Cardiac septum (tissue), 1 donor: ENCODE results near the gene MANBA. TPM values are rescaled to one million over a fixed set of nuclear protein-coding genes. Genes with fewer than 3 reads are reported as not detected.
"Not testable (repeated sequence)": the region's sequence is repeated elsewhere in the genome, so short reads cannot be mapped to it uniquely, and the experiment has no call there.

Experiments used
- DNase-seq: peaks from one replicate; pipeline ENCODE4 v3.0.0-alpha.2; 2020; ENCODE audit warnings: low spot score
- intact Hi-C: fragments of 100-400 bp; cut with DNase I; formaldehyde crosslinking; loops from one replicate; pipeline ENCODE4 v1.14.0; 2022
- total RNA-seq: library from RNA; stranded (reverse); fragmentation: NEBNext Ultra II Directional; extraction: Animal tissue kit (Norgen Biotek cat#: 25700); gene quantifications from one replicate; pipeline ENCODE4 v1.2.1, GENCODE V29; 2021
- donor health status: DM: no; HTN: no; CAD: no.

The MANBA gene
- total RNA-seq, 1 donor from 2014 or later = 29.8 TPM

DNA sequence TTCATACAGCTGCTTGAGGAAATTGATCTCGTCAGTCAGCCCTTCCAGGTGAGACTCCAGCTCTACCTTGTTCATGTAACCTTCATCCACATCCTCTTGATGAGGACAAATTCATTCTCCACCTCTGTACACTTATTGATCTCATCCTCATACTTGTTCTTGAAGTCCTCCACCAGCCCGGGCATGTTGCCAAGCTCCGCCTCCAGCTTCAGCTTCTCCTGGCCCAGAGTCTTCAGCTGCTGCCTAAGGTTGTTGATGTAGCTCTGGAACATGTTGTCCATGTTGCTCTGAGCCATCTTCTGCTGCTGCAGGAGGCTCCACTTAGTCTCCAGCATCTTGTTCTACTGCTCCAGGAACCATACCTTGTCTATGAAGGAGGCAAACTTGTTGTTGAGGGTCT, 31.3 kb downstream of the MANBA start:
- intact Hi-C loops, DNase-seq: not testable (repeated sequence)

DNA sequence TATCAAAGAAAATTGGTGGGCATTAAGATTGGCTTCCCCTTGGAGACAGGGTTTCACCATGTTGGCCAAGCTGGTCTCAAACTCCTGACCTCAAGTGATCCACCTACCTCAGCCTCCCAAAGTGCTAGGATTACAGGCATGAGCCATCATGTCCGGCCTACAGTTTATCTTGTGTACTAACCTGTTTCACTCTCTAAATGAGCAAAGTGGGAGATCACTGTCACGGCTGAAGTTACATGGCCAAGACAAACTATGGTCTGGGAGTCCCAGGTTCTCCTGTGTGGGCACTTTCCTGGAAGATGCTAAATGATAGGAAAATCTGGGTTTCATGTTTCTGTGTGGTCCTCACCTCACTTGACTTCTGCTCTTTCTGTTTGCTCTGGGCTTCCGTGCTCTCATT, 33.8 kb downstream of the MANBA start:
- DNase-seq = not testable (repeated sequence)

DNA sequence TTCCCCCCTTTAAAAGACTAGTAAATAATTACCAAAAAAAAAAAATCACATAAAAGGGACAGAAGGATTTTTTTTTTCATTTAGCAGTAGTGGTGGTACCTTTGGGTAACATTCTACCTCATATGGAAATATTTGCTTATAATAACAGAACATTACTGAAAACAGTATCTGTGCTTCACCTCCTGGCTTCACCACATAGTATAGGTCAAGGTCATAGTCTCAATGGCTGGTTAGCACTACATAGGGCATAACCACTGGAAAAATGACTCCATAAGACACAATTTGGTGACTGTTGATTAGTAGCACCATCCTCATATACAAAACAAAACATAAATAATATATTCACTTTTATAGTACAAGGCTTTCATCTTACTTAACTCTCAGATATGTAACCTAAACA, 34.7 kb downstream of the MANBA start:
- intact Hi-C loops = no loop called here
- DNase-seq = no peak

More for the DNA sequence above, 33.8 kb downstream of the MANBA start:
- intact Hi-C loops = not testable (repeated sequence)

DNA sequence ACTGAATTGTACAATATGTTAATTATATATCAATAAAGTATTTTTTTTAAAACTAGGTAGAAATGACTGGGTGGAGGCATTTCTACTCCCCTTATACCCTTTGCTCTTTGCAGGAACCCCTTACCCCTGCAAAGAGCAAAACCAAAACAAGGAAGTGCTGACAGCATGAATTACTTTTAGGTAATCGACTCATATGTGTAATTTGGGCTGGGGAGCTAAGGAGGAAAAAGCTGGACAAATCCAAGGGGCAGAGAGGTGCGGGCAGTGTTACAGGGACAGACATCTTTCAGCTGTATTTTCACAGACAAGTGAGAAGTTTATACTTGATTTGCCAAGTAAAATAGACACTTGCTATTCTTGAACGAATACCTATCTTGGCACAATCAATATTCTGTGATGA, 35.5 kb downstream of the MANBA start:
- DNase-seq = no peak
- intact Hi-C loops = no loop called here

DNA sequence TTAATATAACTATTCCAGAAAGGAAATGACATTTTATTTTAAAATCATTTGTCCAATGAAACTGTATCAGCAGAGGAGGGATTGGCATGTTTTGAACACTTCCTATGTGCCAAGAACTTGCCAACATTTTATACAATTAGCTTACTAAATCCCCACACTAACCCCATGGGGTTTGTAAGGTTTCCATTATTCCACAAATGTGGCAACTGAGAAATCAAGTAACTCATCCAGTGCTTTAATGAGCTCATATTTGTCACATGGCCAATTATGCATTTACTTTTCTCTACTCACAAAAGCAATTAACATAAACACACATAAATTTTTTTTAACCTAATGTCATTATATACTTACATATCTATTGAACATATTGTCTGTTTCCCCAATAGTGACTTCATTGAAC, 37.3 kb downstream of the MANBA start:
- DNase-seq = no peak
- intact Hi-C loops = no loop called here

DNA sequence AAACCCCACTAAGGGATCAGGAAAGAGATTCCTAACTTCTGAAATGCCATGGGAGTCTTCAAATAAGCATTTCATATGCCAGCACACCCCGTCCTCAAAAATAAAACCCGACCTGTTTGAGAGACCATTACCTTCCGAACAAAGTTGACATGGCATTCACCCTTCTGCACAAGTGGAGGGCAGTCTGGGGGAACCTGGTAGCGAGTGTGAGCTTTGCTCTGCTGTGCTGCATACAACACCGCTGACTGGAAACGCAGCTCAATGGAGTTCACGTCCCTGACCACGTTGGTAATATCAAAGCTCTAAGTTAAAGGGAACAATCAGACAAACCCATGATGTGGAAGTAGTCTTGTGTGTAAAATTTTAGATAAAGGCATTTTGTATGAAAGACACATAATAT, 38.0 kb downstream of the MANBA start:
- intact Hi-C loops = no loop called here
- no peak for DNase-seq

DNA sequence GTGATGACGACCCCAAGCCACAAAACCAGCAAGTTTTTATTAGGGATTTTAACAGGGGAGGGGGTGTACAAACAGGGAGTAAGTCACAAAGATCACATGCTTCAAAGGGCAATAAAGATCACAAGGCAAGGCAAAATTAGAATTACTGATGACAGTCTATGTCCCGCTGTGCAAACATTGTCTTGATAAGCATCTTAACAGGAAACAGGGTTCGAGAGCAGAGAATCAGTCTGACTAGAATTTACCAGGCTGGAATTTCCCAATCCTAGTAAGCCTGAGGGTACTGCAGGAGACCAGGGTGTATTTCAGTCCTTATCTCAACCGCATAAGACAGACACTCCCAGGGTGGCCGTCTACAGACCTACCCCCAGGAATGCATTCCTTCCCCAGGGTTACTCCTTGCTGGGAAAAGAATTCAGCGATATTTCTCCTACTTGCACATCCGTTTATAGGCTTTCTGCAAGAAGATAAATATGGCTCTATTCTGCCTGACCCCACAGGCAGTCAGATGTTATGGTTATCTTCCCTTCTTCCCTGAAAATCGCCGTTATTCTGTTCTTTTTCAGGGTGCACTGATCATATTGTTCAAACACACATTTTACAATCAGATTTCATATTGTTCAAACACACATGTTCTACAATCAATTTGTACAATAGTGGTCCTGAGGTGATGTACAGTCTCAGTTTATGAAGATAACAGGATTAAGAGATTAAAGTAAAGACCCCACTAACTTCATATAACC, 41.8 kb downstream of the MANBA start:
- DNase-seq, intact Hi-C loops: not testable (repeated sequence)

DNA sequence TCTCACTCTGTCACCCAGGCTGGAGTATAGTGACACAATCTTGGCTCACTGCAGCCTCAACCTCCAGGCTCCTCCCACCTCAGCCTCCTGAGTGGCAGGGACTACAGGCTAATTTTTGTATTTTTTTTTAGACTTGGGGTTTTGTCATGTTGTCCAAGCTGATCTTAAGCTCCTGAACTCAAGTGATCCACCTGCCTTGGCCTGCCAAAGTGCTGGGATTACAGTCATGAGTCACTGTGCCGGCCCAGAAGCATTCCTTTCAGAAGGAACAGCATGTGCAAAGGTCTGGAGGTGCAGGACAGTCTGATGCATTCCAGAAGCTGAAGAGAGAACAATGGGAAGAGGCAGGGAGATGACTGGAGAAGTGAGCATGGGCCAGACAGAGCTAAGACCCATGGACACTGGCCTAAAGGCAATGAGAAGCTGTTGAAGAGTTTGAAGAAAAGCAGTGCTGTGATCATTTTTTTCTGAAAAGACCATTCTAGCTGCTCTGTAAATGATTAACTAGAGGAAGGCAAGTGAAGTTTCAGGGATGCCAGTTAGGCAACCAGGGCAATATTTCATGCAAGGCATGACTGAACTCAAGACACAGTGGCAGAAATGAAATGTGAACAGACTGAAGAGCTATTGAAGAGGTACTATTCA, 43.2 kb downstream of the MANBA start:
- no peak for DNase-seq
- intact Hi-C loops = no loop called here

DNA sequence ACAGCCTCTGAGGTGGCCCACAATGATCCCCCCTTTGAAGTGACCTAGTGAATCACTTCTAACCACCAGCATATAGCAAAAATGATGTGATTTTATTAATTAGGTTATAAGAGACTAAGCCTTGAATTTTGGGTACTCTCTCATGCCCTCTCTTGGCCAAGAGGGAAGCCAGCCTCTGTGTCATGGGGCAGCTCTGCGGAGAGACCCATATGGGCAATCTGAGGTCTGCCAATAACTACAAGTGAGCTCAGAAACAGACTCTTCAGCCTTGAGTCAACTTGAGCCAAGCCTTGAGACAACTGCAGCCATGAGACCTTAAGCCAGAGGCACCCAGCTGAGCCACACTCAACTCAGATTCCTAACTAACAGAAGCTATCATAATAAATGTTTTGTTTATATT, 45.7 kb downstream of the MANBA start:
- no peak for DNase-seq
- intact Hi-C loops = no loop called here

DNA sequence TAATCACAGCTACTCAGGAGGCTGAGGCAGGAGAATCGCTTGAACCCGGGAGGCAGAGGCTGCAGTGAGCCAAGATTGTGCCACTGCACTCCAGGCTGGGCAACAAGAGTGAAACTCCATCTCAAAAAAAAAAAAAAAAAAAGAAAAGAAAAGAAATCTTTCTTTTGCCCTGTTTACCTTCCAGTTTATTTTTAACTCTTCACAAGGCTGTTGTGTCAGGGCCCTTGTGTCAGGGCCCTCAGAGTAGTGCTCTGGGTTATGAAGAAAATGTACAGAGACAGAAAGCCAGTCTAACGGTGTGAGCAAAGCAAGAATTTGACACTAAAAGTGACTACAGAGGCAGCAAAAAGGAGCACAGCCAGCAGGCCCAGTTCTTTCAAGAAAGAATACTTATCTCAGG, 47.0 kb downstream of the MANBA start:
- intact Hi-C loops, DNase-seq: not testable (repeated sequence)

DNA sequence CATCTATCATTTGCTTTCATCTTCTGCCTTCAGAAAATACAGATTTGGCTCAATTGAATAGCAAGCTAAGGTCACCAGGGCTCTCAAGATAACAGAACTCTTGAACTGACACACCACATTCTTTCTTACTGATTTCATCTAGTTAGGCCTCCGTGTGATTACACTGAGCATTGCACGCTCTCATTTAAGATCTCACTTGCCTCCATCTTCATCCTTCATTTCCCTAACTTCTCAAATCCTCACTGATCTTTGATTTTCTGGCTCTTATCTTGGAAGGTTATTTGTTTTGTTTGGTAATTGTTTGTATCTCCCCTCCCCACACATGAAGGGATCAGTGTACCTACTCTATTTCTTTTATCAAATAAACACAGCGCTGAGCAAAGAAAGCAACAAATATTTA, 47.7 kb downstream of the MANBA start:
- no peak for DNase-seq
- intact Hi-C loops = no loop called here

DNA sequence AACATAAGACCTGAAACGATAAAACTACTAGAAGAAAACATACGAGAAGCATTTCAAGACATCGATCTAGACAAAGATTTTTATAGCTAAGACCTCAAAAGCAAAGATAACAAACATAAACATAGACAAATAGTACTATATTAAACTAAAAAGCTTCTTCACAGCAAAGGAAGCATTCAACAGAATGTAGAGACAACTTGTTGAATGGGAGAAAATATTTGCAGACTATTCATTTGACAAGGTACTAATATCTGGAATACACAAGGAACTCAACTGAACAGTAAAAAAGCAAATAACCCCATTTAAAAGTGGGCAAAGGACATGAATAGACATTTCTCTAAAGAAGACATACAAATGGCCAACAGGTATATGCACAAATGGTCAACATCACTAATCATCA, 49.8 kb downstream of the MANBA start:
- DNase-seq = no peak
- intact Hi-C loops = no loop called here

DNA sequence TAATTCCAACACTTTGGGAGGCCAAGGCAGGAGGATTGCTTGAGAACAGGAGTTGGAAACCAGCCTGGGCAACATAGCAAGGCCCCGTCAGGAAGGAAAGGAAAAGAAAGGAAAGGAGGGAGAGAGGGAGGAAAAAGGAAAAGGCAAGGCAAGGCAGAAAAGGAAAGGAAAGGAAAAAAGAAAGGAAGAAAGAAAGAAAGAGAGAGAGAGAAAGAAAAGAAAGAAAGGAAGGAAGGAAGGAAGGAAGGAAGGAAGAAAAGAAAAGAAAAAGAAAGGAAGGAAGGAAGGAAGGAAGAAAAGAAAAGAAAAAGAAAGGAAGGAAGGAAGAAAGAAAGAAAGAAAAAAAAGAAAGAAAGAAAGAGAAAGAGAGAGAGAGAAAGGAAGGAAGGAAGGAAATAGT, 51.7 kb downstream of the MANBA start:
- intact Hi-C loops, DNase-seq: not testable (repeated sequence)

DNA sequence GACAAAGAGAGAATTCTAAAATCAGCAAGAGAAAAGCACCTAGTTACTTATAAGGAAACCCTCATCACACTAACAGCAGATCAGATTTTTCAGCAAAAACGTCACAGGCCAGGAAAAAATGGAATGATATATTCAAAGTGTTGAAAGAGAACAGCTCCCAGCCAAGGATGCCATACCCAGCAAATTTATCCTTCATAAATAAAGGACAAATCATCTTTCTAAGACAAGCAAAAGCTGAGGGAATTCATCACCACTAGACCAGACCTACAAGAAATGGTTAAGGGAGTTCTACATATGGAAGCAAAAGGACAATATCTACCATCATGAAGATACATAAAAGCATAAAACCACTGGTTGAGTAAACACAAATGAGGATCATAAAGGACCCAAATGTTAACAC, 53.6 kb downstream of the MANBA start:
- no peak for DNase-seq

DNA sequence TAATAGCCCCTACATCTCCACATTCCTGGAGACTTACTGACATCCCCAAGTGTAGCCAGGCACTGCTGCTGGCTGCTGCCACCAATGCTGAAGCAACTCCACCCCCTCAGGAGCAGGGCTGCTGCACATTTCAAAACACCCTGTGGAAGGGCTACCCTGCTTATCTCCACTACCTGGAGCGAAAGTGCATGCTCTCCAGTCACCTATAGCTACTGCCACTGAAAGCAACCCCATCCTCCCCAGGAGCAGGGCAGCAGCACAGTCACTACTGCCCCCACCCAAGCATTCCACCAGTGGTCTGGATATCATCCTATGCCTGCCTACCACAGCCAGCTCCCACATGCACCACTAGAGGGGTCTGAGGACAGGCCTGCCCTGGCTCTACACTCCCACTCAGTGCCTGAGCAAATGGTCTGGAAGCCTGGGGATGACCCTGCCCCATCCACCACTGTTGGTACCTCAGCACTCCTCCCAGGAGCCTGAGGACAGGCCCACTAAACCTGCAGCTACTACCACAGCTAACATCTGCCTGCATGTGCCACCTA, 55.3 kb downstream of the MANBA start:
- intact Hi-C loops = no loop called here
- DNase-seq = no peak

More for the DNA sequence above, 53.6 kb downstream of the MANBA start:
- intact Hi-C loops = no loop called here

DNA sequence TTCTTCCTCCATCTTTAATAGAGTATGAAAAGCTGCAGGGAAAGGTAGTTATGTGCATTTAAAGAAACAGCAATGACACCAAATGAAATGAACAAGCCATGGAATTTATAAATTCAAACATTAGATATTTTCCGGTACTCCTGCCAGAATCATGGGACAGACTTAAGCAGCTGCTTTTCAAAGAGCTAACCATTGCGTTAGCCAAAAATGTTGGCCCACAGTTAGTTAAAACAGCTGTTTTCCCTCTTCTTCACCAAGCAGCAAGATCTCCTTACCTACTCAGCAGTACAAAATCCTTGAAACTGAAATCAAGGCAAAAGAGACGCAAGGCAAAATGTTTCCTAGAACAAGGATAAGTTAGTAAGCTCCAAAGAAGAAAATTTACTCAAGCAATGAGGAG, 64.0 kb downstream of the MANBA start:
- intact Hi-C loops = no loop called here
- no peak for DNase-seq

DNA sequence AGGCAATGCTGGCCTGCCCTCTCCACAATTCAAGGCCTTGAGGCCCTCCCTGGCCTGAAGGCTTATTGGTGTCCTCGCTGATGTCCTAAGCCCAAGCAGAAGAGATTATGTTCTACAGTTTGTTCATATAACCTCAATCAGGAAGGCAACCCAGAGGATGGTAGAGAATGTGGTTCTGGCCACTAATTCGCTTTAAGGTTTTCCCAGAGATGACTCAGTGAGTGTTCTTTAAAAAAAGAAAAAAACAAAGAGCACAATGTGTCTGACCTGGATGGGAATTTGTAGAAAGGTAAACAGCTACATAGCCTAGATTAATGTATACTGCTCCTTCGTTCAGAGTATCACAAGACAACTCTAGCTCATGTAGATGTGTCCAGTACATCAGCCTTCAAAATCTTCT, 66.0 kb downstream of the MANBA start:
- intact Hi-C loops = no loop called here

DNA sequence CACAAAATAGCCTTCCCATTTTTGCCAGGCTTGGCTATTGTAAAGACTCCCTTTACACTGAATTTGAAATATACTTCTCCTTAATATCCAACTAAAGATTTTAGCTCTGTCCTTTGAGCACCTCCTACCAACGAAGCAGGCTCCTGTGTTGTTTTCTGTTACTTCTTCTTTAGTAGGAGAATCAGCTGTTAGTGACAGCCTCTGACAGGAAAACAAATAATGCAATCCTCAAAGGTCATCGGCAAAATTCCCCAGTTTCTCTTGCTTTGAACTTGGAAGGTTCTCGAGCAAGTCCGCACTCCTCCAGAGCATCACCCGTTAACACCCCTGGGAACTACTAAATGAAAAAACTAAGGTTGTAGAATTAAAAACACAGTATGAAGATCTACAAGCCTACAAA, 66.9 kb downstream of the MANBA start:
- intact Hi-C loops = no loop called here
- DNase-seq = no peak

More for the DNA sequence above, 66.0 kb downstream of the MANBA start:
- DNase-seq = no peak

DNA sequence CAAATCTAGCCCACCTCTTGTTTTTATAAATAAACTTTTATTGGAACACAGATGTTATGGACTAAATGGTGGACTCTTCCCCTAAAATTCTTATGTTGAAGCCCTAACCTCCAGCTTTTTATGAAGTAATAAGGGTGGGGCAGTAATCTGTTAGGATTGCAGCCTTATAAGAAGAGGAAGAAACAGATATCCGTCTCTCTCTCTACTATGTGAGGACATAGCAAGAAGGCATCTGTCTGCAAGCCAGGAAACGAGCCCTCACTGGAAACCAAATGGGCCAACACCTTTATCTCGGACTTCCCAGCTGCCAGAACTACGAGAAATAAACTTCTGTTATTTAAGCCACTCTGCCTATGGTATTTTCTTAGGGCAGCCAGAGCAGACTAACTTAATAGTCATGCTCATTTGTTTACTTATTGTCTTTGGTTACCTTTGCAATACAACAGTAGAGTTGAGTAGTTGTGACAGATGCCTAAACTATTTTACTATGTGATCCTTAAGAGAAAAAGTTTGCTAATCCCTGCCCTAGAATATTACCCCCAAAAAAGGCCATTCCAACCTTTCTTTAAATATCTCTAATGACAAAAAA, 67.4 kb downstream of the MANBA start:
- intact Hi-C loops = no loop called here
- no peak for DNase-seq

DNA sequence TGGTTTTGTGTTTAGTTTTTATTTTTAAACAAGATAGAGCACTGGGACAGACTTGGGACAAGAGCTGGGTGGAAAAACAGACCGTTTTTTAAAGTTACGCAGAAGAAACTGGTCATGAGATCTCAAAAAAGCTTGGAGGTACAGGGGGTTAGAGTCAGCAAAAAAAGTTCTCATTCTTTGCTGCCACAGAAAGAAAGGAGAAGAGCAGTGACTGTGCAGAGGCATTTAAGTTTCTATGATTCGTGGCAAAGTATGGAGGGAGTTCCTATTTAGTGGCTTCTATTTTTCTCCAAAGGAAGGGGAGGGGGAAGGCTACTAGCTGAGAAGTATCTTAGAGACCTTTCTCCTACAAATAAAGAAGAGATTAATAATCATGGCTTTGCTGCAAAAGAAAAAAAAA, 68.3 kb downstream of the MANBA start:
- DNase-seq = no peak
- intact Hi-C loops = no loop called here

DNA sequence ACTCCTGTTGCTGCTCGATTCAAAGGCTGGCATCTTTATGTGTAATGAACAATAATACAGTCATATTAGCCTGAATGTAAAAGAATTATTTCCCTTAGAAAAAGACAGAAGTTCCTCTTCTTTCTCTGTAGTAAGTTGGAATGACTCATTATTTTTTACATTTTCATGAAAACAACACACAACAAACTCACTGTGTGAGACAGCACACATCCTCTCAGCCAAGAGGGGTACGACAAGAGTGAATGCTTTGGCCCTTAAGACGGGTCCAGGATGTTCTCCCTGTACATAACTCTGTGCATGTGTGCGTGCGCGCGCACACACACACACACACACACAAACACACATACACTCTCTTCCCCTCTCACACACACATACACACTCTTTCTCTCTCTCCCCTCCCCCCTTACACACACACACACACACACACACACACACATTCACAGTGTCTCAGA, 72.8 kb downstream of the MANBA start:
- no peak for DNase-seq
- intact Hi-C loops = no loop called here
